ENCODE data around the gene PLCH1. TPM values are rescaled to one million over a fixed set of nuclear protein-coding genes. Genes with fewer than 3 reads are reported as not detected.
A peak's percentile ranks its signal among the peaks of the same experiment; 100 is the strongest.

The PLCH1 gene
- total RNA-seq, 1 experiment from 2014 or later, result 4.1 TPM

- intact Hi-C loops (cut with micrococcal nuclease), result no loop called here
- no peaks in the 10 kb centered on the region for H3K36me3 ChIP-seq (ENCODE audit: low read depth, low read length)
- peak; percentile 18; the same call in 1 of the 2 replicates for ATAC-seq
- TF ChIP-seq CTCF (conservative IDR thresholded peaks at IDR 0.05; ENCODE audit: low read depth, low read length) (no peak), EZH2 (IDR thresholded peaks at IDR 0.05; ENCODE audit: low read length, unreplicated experiment) (no peak), EZH2phosphoT487 (IDR thresholded peaks at IDR 0.05; ENCODE audit: borderline replicate concordance, low read length) (no peak)
- no peak overlapping the region for H3K9ac ChIP-seq (ENCODE audit: low read length)
- no peaks in the 10 kb centered on the region for H3F3A ChIP-seq (ENCODE audit: low read length, unreplicated experiment)
- H3K4me2 ChIP-seq (ENCODE audit: low read length), result no peak overlapping the region
- H3K9me3 ChIP-seq (ENCODE audit: low read length), result peaks cover 3% of the 10 kb centered on the region; the same call in 1 of the 2 replicates
- no peaks in the 10 kb centered on the region for H4K20me1 ChIP-seq (ENCODE audit: low read length)
- ChIA-PET POLR2A (ENCODE audit: unreplicated experiment) (no interaction called here), CTCF (no interaction called here)
- DNase-seq, result peak; percentile 68
- H3K4me3 ChIP-seq (ENCODE audit: low read length), result no peak overlapping the region
- peak overlapping the region; percentile 15; the same call in 1 of the 2 replicates for H3K27ac ChIP-seq (ENCODE audit: low read length)
- H3K4me1 ChIP-seq (ENCODE audit: insufficient read depth, low read length), result peaks cover 9% of the 10 kb centered on the region; the same call in 1 of the 2 replicates
- no peaks in the 10 kb centered on the region for H3K79me2 ChIP-seq (ENCODE audit: low read length)
- H3K9me2 ChIP-seq (replicated peaks; ENCODE audit: low read length), result no peaks in the 10 kb centered on the region
- H3K27me3 ChIP-seq (ENCODE audit: low read length), result no peaks in the 10 kb centered on the region
- no peak overlapping the region for H2AFZ ChIP-seq (ENCODE audit: low read length)
- BruUV-seq (replicated peaks), result no TSS peak
Observed at GRCh38 chr3:155428563-155428962, 316.3 kb downstream of the PLCH1 start.

- no peak for ATAC-seq
- no peak for TF ChIP-seq EZH2 (IDR thresholded peaks at IDR 0.05; ENCODE audit: low read length, unreplicated experiment)
- TF ChIP-seq CTCF (conservative IDR thresholded peaks at IDR 0.05; ENCODE audit: low read depth, low read length), result no peak
- TF ChIP-seq EZH2phosphoT487 (IDR thresholded peaks at IDR 0.05; ENCODE audit: borderline replicate concordance, low read length), result no peak
- intact Hi-C loops (cut with micrococcal nuclease), result no loop called here
- H3K9me3 ChIP-seq (ENCODE audit: low read length), result peaks cover 3% of the 10 kb centered on the region; the same call in 1 of the 2 replicates
- H3K27me3 ChIP-seq (ENCODE audit: low read length), result no peaks in the 10 kb centered on the region
- no peak for DNase-seq
- no peak overlapping the region for H2AFZ ChIP-seq (ENCODE audit: low read length)
- no peak overlapping the region for H3K27ac ChIP-seq (ENCODE audit: low read length)
- H3K9ac ChIP-seq (ENCODE audit: low read length), result no peak overlapping the region
- BruUV-seq (replicated peaks), result no TSS peak
- H3K4me1 ChIP-seq (ENCODE audit: insufficient read depth, low read length), result peaks cover 9% of the 10 kb centered on the region; the same call in 1 of the 2 replicates
- no peak overlapping the region for H3K4me2 ChIP-seq (ENCODE audit: low read length)
- no peaks in the 10 kb centered on the region for H3K36me3 ChIP-seq (ENCODE audit: low read depth, low read length)
- CTCF ChIA-PET, result no interaction called here
- H4K20me1 ChIP-seq (ENCODE audit: low read length), result no peaks in the 10 kb centered on the region
- POLR2A ChIA-PET (ENCODE audit: unreplicated experiment), result no interaction called here
- H3K9me2 ChIP-seq (replicated peaks; ENCODE audit: low read length), result no peaks in the 10 kb centered on the region
- H3F3A ChIP-seq (ENCODE audit: low read length, unreplicated experiment), result no peaks in the 10 kb centered on the region
- H3K79me2 ChIP-seq (ENCODE audit: low read length), result no peaks in the 10 kb centered on the region
- no peak overlapping the region for H3K4me3 ChIP-seq (ENCODE audit: low read length)
Observed at GRCh38 chr3:155426524-155427230, 318.2 kb downstream of the PLCH1 start.

- Histone ChIP-seq H3K36me3 (ENCODE audit: low read depth, low read length) (no peaks in the 10 kb centered on the region), H3K27ac (ENCODE audit: low read length) (no peak overlapping the region), H3K27me3 (ENCODE audit: low read length) (no peaks in the 10 kb centered on the region), H3K4me2 (ENCODE audit: low read length) (no peak overlapping the region), H3K79me2 (ENCODE audit: low read length) (no peaks in the 10 kb centered on the region), H3K4me3 (ENCODE audit: low read length) (no peak overlapping the region), H2AFZ (ENCODE audit: low read length) (no peak overlapping the region), H4K20me1 (ENCODE audit: low read length) (no peaks in the 10 kb centered on the region), H3F3A (ENCODE audit: low read length, unreplicated experiment) (no peaks in the 10 kb centered on the region), H3K9me2 (replicated peaks; ENCODE audit: low read length) (no peaks in the 10 kb centered on the region), H3K9ac (ENCODE audit: low read length) (no peak overlapping the region), H3K4me1 (ENCODE audit: insufficient read depth, low read length) (peaks cover 9% of the 10 kb centered on the region; the same call in 1 of the 2 replicates), H3K9me3 (ENCODE audit: low read length) (peaks cover 3% of the 10 kb centered on the region; the same call in 1 of the 2 replicates)
- DNase-seq (no peak), ATAC-seq (no peak)
- ChIA-PET POLR2A (ENCODE audit: unreplicated experiment) (no interaction called here), CTCF (no interaction called here)
- no TSS peak for BruUV-seq (replicated peaks)
- TF ChIP-seq EZH2phosphoT487 (IDR thresholded peaks at IDR 0.05; ENCODE audit: borderline replicate concordance, low read length), result no peak
- TF ChIP-seq EZH2 (IDR thresholded peaks at IDR 0.05; ENCODE audit: low read length, unreplicated experiment), result no peak
- TF ChIP-seq CTCF (conservative IDR thresholded peaks at IDR 0.05; ENCODE audit: low read depth, low read length), result no peak
- intact Hi-C loops (cut with micrococcal nuclease), result no loop called here
Observed at GRCh38 chr3:155425396-155425795, 319.5 kb downstream of the PLCH1 start.
